ENCODE measurements around the gene WWC2.
"Not testable (repeated sequence)": the region's sequence is repeated elsewhere in the genome, so short reads cannot be mapped to it uniquely, and the experiment has no call there.

The WWC2 gene

DNA sequence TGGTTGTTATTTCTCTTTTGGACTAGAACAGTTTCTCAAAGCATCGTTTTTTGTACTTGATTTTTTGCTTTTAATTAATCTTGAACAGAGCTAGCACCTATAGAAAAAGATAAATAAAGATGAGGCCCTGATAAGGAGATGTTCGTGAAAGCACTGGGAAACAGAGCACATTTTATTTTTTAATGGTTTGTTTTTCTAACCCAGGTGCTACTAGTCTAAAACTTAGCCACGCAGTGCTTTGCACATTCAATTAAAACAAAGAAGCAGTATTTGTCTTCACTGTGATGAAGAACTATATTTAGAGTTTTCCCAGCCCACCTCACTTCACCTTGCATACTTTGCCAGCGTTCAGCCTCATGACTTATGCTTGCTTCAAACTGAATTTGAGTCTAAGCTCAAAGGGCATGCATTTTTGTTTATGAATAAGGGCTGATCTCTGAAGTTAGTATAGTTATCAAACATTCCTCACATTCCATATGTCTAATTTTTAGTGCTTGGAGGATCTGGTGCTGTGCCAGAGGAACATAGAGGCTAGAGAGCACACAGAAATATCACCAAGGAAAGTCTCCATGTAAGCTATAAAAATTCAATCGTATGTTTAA, 76.7 kb downstream of the WWC2 start:
- FAIRE-seq, result no peak

DNA sequence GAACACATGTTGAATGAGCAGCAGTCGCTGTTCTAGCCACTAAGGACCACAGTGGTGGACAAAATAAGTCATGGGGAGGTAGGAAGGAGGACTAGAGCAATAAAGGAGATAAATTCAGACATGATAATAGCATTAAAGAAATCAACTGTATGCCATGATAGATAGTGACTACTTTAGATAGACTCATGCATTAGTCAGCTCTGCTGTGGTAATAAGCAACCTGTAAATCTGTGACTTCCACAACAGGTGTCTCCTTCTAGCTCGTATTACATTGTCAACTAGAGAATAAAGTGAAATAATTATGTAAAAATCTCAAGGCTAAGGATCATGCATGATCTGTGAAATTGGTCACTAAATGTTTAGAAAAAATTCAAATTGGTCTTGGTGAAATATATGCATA, 77.9 kb downstream of the WWC2 start:
- no peak for FAIRE-seq

DNA sequence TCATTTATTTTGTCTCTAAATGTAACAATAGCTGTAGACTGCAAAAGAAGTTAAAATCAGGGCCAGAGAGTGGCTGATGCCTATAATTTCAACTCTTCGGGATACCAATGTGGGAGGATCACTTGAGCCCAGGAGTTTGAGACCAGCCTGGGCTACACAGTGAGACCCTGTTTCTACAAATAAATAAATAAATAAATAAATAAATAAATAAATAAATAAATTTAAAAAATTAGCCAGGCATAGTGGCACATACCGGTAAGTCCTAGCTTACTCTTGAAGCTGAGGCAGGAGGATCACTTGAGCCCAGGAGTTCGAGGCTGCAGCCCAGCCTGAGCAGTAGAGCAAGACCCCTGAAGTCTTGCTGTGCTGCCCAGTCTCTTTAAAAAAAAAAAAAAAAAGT, 79.1 kb downstream of the WWC2 start:
- FAIRE-seq, result no peak

DNA sequence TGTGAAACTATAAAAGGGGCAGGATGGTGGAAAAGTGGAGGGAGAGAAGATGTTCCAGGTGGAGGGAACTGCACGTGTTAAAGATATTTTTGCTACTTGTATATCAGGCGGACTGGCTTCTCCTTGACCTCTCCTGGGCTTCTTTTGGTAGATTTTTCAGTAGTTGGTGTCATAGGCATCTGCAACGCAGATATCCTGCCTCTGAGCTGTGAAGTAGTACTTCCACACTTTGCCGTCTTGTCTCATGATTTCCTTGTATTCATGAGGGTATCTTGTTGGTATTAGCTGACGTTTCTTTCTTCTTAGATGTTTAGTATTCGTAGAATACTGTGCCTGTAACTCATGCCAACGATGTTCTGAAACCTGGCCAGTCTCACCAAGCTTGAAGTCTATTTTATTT, 81.0 kb downstream of the WWC2 start:
- no peak for FAIRE-seq

DNA sequence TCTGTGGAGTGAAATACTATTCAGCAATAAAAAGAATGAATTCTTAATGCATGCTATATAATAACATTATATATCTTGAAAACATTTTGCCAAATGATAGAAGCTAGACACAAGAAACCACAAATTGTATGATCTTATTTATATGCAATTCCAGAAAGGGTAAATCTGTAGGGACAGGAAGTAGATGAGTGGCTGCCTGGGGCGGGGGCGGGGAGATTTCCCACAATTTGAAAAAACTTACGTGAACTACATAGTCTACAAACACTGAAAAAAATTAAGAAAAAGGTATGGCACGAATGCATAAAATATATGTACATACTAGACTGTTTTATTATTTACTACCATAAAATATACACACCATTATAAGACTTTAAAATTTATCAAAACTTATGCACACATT, 81.6 kb downstream of the WWC2 start:
- FAIRE-seq, result peak; percentile 63

DNA sequence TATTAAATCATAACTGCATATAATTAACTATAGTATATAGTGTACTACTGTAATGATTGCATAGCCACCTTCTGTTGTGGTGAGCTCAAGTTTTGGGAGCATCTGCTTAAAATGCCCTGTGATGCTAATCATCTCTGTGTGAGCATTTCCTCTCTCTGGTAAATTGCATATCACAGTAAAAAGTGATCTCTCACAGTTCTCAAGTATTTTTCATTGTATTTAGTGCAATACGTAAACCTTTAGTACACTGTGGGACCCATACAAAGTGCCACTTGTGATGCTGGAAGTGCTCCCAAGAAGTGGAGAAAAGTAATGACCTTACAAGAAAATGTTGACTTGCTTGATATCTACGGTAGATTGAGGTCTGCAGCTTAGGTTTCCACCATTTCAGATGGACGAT, 82.0 kb downstream of the WWC2 start:
- no peak for FAIRE-seq

DNA sequence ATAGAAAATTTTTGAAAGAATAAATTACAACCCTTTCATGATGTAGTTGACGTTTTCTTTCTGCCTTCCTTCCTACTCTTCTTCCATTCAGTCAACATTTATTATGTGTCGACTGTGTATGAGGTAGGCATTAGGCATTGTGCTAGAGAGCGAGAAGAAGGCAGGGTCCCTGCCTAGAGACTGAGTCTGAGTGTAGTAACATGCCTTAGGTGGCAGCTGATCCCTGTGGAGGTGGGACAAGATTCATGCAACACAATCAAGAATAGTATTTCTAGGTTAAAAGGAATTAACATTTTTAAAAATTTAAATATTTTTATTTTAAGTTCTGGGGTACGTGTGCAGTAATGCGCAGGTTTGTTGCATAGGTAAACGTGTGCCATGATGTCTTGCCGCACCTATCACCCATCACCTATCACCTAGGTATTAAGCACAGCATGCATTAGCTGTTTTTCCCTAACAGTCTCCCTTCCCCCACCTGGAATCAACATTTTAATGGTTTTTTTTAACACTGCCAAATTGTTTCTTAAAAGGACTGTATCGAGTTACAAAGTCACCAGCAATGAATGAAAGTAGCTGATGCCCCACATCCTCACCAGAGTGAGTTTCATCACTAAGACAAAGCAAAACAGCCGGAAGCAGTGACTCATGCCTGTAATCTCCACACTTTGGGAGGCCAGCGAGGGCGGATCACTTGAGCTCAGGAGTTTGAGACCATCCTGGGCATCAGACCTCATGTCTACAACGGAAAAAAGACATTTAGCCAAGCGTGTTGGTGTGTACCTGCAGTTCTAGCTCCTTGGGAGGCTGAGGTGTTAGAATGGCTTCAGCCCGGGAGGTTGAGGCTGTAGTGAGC, 84.0 kb downstream of the WWC2 start:
- FAIRE-seq, result no peak

DNA sequence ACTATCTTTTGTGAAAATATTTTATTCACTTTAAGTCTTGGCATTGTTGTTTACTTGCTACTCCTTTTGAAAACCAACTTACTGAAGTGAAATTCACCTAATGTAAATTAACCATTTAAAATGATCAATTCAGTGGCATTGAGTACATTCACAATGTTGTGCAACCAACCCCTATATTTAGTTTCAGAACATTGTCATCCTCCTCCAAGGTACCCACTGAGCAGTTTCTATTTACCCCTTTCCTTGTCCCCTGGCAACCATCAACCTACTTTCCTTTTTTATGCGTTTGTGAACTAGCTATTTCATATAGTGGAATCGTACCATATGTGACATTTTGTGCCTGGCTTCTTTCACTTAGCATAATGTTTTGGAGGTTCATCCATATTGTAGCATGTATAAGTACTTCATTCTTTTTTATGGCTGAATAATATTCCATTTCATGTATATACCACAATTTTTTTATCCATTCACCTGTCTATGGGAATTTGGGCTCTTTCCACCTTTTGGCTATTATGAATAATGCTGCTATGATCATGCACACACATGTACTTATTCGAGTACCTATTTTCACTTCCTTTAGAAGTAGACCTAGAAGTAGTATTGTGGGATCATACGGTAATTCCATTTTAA, 85.0 kb downstream of the WWC2 start:
- FAIRE-seq, result no peak

DNA sequence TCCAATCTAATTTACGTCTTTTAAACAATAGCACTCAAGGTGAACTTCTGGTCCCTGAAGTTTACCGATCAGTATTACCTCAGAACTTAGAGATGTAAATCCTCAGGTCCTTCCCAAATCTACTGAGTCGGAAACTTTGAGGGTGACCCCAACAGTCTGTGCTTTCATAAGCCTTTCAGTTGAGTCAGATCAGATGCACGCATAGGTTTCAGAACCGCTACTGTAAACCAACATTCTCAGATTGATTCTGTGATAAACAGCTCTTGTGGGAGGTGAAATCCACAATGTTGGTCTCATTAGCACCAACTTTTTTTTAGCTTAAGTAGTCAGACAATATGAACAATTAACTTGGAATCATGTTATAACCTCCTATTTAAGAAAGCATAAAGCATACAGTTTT, 86.0 kb downstream of the WWC2 start:
- no peak for FAIRE-seq

DNA sequence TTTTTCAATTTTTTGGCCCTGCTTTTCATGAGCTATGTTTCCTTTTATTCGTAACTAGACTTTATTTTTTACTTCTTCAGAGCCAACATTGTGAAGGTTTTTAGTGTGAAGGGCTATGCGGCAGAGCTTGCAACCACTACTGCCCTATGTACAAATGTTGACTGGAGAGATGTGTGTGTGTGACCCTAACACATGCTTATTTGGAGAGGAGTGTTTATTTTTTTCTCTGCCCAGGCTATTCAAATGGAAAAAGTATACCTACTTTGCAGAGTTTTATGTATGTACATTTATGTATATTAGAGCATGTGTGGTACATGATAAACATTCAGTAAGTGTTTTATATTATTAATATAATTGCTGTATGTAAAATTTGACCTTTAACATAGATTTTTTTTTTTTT, 86.5 kb downstream of the WWC2 start:
- no peak for FAIRE-seq

DNA sequence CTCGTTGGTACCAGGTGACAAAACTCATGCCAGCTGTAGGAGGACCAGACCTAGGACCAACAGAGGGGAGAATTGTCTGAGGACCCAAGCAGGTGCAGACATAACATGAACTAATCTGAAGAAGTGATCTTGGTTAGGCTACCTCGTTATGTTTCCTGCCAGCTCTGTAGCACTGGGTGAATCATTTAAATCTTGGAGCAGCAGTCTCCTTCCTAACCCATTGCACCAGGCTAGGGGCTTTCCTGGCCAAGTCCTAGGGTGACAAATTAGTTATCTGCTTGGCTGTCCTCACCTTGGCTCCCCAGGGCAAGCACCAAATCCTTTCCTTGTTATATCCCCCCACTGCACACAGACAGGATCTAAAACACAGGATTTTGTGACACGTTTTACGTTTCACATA, 87.8 kb downstream of the WWC2 start:
- FAIRE-seq, result no peak

DNA sequence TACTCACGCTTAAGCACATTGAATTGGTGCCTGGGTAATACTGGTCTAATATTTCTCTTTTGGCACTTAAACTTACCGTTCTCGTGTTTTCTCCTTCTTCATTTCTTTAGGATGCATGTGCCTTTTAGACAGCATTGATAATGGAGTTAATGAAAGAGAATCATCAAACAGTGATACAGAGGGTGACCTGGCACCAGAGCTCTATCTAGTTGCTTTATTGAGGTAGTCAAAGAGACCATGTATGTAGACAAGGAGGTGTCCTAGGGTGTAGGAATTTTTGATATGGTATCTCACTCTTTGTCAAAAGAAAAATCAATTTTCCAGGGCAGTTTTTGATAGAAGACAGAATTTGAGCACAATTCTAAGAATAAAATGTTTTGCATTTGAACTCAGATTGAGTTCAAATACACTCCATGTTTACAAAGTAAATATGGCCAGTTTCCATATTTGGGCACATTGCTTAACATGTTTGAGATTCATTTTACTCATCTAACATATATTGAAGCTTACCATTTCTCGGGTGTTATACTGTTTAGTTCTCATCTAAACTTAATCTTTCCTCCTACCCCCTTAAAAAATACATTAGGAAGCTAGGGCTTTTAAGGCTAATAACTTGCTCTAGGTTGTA, 92.0 kb downstream of the WWC2 start:
- no peak for FAIRE-seq

DNA sequence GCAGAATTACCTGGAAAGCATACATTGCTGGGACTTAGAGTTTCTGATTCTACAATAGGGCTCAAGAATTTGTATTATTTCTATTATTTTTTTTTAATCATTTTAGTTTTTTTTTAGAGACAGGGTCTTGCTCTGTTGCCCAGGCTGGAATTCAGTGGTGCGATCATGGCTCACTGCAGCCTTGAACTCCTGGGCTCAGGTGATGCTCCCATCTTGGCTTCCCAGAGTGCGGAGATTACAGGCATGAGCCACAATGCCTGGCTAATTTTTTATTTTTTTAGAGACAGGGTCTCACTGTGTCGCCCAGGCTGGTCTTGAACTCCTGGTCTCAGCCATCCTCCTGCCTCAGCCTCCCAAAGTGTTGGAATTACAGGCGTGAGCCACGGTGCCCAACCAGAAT, 92.6 kb downstream of the WWC2 start:
- FAIRE-seq, result no peak

DNA sequence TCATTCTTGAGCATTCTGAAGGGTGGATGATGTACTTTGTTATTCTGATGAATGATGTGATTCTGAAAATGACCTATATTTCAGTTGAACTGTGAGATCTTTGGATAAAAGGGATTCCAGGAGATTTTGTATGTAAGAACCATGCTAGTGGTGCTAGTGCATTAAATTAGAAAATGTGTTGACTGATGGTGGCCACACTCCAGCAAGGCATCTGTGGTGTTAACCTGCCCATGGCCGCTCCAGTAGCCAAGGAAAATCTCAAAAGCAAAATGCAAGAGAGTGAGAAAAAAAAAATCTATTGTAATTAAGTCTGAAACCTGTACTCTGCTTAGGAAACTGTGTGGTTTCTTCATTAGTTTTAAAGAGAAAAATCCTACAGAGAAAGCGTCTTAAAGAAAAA, 93.5 kb downstream of the WWC2 start:
- FAIRE-seq, result no peak

DNA sequence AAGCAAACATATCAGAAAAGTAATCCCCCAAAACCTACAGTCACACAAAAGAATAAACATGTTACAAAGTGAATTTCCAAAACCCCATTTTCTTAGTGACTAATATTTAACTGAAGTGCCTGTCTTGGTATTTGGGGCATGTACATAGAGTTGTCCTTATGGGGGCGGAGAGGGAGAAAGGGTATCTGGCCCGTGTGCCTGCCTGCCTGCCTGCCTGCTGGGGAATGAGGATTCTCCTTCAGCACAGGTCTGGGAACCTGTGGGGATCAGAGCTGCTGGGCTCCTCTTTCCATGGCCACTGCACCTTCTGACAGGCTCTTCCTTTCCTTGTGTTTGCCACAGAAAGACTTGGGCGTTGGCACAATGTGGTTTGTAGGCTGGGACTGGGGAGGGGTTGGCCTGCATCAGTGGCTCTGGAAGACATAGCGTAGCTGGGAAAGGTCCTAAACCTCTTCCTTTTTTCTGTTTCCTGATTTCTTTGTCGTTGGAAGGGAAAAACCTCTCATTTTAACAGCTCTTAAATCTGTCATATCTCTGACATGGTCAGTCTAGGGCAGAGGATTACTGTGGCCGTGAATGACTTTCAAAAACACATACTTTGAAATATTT, 94.8 kb downstream of the WWC2 start:
- not testable (repeated sequence) for FAIRE-seq

DNA sequence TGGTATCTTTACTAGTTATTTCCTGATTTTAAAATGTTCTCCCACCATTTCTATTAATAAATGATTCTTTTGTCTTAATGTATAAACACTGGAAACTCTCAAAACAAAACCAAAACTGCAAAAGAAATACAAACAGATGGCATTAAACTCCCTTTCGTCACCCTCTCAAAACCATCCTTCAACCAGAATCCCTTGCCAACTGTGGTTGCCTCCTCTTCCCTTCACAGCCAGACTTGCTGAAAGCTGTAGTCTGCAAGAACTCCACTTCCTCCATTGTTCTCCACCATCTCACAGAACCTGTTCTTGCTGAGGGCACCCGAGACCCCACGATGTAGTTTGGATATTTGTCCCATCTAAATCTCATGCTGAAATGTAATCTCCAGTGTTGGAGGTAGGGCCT, 96.5 kb downstream of the WWC2 start:
- FAIRE-seq, result no peak

DNA sequence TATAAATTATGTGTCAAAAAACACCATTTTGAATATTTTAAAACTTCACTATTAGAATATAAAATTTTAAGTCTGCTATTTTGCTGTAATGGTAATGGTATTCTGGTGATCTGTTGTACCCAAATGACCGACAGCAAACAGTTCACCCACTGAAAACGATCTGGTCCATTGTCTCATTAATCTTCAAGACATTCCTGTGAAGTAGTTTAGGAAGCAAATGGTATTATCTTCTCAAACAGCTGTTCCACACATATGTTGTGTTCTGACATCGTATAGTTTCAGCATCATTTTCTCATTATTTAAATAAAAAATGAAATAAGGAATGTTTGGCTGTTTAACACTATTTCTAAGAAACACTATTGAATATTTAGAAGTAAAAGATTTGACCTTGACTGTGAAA, 98.1 kb downstream of the WWC2 start:
- no peak for FAIRE-seq

DNA sequence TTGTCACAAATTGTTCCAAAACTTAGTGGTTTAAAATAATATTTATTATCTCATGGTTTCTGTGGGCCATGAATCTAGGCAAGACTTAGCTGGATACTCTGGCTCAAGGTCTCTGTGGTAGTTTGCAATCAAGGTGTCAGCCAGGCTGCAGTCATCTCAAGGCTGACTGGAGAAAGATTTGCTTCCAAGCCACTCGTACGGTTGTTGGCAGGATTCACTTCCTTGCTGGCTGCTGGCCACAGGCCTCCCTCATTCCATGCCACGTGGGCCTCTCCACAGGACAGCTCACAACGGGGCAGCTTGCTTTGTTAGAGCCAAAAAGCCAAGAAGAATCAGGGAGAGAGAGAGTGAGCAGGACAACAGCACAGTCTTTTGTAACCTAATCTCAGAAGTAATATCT, 101.4 kb downstream of the WWC2 start:
- no peak for FAIRE-seq

DNA sequence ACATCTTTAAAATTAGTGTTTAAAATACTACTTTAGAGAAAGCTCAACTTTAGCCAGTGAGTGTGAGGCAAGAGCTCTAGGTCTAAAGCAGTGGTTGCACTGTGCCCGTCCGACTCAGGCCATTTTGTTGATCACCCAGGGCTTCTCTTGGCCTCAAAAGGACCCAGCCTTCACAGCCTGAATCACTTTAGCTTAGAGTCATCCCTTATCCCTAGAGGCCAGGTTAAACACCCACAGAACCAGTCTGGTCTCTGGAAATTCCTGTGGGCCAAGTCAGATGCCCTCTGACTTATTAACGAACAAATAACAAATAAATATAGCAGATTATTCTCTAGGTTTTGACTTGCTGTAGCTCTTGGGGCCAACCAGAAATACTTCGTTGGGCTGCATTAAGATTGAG, 102.3 kb downstream of the WWC2 start:
- no peak for FAIRE-seq

DNA sequence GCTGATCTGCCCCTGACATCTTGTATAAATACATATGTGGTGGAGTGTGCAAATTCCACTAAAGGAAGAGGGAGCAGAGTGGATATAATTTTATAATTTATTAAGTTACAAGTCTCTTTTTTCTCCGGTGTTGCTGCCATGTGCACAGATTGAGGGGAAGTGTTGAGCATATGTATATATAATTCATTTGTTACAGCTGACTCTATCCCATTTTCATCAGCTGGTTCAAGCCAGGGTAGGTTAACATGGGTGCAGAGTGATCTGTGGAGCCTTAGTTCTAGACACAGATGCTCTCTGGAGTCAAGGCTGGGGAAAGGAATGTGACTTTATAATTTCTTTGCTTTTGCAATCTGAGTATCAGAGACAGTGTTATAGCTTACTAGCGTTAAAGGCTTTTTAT, 103.5 kb downstream of the WWC2 start:
- FAIRE-seq, result no peak

DNA sequence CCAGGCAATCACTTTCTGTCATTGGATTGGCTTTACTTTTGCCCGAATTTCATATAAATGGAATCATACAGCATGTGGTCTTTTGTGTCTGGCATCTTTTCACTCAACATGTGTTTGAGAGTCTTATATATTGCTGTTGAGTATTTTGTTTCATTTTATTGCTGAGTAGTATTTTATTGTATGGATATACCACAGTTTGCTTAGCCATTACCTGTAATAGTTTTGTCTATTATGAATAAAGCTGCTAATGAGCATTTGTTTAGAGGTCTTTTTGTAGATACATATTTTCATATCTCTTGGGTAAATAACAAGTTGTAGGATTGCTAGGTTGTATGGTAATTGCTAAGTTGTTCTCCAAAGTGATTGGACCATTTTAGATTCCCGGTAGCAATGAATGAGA, 105.7 kb downstream of the WWC2 start:
- FAIRE-seq, result no peak

DNA sequence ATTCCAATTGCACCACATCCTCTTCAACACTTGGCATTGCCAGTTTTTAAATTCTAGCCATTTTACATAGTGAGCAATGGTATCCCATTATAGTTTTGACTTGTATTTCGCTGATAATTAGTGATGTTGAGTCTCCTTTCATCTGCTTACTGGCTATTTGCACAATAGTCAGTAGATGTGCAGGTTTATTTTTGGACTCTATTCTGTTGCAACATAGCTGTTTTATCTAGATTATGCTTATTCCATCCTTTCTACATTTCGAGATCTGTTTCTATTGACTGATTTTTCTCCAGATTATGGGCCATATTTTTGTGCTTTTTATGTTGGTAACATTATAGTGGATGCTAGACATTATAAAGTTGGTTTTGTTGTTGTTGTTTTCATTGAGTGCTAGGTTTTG, 106.1 kb downstream of the WWC2 start:
- no peak for FAIRE-seq

DNA sequence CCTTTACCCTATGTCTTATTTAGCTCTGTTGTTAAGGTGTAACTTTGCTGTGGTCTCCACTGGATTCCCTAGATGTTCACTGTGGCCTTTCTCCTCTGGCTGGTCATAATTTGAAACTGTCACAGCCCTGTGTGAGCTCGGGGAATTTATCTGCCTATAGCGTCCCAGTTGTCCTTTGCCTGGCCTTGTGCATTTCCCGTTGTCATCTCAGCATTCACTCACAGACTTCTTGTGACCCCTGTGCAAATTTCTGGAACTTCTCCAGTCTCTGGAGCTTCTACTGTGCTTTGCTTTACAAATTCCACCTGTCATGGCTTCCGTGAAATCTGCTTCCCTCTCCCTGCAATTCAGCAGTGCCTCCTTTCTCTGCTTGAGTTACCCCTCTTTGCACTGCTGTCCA, 106.7 kb downstream of the WWC2 start:
- FAIRE-seq, result no peak

DNA sequence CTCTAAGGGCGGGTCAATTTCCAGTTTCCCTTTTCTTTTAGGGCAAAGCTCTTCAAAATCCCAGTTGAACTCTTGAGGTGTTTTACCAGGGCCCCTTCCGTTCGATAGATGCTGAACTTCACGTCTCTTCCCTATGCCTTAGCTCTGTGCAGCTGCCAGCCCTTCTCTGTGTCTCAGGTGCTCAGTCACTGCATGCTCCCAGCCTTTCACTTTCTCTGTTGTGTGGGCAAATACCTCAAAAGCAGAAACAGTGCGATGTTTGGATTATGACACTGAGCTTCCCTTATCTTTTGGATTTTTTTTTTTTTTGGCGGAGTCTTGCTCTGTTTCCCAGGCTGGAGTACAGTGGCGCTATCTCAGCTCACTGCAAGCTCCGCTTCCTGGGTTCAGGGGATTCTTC, 112.5 kb downstream of the WWC2 start:
- no peak for FAIRE-seq
